HFF-Myc (cell line): Measurements from ENCODE around the gene ARMC9.

ENCODE experiments used
- DNase-seq: peaks from one replicate; pipeline ENCODE4 v3.0.0-alpha.2; 2011; ENCODE audit warnings: low read depth; ENCODE audit errors: extremely low read depth
- H3K4me3 ChIP-seq: replicated peaks from 2 replicates; pipeline ENCODE4 v1.5.1; 2011; ENCODE audit warnings: low read depth, mild to moderate bottlenecking, control low read depth, low read length
- TF ChIP-seq, protein P1 (sequence below): IDR thresholded peaks from 2 replicates; pipeline ENCODE4 v1.5.1; 2012; ENCODE audit warnings: mild to moderate bottlenecking, low read depth, low read length, control low read depth; ENCODE audit errors: missing control alignments

ARMC9 gene

DNA sequence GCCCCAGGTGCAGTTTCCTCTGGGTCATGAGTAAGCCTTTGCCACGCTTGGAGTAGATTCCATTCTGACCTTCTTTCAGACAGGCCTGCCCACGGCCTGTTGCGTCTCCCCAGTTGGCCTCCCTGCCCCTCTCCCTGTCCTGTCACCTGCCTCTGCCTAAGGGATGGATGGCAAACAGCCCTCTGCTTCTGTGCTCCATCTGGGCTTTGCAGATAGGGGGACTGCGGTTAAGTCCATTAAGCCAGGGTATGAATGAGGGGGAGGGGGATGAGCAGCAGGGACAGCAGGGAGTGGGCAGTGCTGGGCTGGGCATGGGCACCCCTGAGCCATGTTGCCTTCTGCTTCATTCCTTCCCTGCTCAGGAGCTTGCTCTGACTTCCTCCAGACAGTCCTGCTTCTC is 159.5 kb downstream of the ARMC9 start:
- no peak overlapping the region for H3K4me3 ChIP-seq
- TF ChIP-seq, protein P1, sequence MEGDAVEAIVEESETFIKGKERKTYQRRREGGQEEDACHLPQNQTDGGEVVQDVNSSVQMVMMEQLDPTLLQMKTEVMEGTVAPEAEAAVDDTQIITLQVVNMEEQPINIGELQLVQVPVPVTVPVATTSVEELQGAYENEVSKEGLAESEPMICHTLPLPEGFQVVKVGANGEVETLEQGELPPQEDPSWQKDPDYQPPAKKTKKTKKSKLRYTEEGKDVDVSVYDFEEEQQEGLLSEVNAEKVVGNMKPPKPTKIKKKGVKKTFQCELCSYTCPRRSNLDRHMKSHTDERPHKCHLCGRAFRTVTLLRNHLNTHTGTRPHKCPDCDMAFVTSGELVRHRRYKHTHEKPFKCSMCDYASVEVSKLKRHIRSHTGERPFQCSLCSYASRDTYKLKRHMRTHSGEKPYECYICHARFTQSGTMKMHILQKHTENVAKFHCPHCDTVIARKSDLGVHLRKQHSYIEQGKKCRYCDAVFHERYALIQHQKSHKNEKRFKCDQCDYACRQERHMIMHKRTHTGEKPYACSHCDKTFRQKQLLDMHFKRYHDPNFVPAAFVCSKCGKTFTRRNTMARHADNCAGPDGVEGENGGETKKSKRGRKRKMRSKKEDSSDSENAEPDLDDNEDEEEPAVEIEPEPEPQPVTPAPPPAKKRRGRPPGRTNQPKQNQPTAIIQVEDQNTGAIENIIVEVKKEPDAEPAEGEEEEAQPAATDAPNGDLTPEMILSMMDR: no peak
- DNase-seq: no peak

DNA sequence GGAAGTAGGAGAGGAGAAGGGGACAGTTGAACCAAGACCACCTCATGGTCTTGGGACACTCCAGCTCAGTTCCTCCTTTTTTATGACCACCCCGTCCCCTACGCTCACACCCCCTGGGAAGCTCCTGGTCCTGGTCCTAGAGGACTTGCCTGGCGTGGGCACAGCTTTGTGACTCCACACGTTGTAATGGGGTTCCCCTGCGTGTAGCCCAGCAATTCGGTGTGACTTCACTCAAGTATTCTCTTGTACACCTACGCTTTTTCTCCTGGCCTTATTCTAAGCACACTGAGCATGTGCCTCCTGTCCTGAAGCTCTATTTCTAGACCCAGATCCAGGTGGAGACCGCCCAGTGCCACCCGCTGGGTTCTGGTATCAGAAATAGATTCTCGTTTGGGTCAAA is 161.0 kb downstream of the ARMC9 start:
- no peak for DNase-seq
- TF ChIP-seq, protein P1: no peak
- no peak overlapping the region for H3K4me3 ChIP-seq

DNA sequence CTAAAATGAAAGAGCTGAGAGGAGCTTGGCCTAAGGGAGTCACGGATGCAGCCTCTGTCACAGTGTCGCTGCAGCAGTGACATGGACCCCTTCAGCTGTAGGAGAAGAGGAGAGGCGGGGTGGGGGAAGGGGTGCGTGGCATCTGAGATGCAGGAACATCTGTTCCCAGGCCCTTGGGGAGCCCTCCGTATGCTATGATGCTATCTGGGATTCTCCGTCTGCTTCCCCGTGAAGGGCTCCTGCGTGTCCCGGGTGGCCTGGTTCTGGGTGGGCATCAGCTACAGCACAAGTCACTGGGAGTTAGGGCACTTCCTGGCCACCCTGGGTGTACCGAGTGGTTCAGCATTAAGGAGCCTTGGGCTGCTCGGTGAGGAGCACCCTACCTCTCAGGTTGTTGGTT is 161.5 kb downstream of the ARMC9 start:
- no peak overlapping the region for H3K4me3 ChIP-seq
- no peak for DNase-seq
- TF ChIP-seq, protein P1: no peak

DNA sequence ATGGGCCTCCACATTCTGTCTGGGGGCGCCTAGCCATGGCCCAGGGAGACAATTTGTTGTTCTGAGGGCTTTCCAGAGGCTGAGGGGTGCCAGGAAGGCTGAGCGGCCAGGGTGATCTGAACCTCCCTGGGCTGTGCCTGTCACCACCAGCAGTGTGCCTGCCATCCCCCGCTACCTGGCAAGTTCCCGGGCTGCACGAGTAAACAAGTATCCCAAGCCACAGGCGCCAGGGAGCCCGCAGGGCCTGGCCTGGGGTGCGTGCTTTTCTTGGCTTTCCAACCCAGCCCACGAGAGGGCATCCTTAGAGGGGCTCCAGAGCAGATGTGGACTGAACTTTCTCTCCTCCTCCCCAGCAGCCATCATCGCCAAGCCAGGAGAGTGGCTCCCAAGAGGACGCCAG is 162.0 kb downstream of the ARMC9 start:
- TF ChIP-seq, protein P1: no peak
- DNase-seq: no peak
- no peak overlapping the region for H3K4me3 ChIP-seq

DNA sequence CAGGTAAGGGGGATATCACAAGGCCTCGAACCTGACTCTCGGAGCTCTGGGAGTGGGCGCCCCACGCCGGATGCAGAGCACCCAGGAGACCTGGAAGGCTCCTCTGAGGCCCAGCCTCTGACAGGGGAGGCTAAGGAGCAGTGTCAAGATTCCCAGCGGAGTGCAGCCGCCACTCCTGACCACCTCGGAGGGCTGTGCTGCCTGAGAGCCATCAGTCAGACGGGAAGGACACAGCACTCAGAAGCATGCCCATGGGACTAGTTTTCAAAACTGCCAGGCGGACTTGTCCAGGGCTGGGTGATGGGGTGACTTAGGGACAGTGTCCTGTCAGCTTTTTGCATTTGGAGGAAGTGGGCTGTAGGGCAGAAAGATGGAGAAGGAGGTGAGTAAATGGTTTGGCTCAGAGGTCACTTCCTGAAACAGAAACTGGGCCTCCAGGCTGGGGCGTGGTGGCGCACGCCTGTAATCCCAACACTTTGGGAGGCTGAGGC is 162.5 kb downstream of the ARMC9 start:
- TF ChIP-seq, protein P1: no peak
- no peak for DNase-seq
- no peak overlapping the region for H3K4me3 ChIP-seq

DNA sequence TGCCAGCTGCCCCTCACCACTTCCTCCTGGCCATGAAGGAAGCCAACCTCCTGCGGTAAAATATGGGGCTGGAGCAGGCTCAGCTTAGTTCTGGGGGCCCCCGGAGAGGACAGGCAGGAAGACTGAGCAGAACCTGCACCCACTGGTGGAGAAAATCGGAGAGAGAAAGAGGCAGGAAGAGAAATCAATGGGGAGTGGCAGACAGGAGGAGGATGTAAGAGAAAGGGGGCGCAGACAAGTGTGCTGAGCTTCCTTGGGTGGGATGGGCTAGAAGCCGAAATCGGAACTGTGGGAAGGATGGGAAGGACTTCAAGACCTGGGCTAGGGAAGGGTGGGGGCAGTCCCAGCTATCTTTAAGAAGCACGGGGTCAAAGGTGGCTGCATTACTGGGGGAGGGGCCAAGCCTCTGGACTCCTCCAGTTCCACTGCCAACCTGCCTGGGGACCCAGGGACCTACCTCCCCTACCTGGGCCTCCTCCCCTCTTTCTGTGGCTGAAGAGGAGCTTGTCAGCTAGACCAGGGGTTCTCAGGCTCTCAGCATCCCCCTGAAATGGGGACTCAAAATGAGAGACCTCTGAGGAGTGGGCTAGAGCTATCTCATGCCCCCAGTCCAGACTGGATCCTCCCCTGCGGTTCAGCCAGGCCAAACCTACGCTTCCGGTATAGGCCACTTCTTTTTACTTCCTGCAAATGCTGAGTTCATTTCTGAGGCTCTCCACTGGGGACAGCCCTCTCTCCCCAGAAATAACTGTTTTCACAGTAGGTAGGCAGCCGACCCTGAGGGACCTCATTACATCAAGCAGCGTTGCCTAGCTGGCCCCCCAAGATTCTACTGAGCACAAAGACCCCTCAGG is 163.5 kb downstream of the ARMC9 start:
- no peak for DNase-seq
- TF ChIP-seq, protein P1: no peak
- H3K4me3 ChIP-seq: no peak overlapping the region
